ENCODE data around the gene GPR21. TPM values are rescaled to one million over a fixed set of nuclear protein-coding genes. Genes with fewer than 3 reads are reported as not detected.

GPR21 gene
- total RNA-seq = 3.9 to 5.5 TPM (median 4.8 TPM) in 3 replicates
- long read RNA-seq = 0 reads

- H3K9me3 Mint-ChIP-seq (ENCODE audit: low read depth) = no peaks in the 10 kb centered on the region
- peaks cover 9% of the 10 kb centered on the region for H3K36me3 Mint-ChIP-seq (ENCODE audit: low read depth)
- peaks cover 75% of the 10 kb centered on the region for H3K4me1 Mint-ChIP-seq (ENCODE audit: low read depth)
- TF ChIP-seq CTCF (IDR thresholded peaks at IDR 0.05) = no peak
- H3K27me3 Mint-ChIP-seq (ENCODE audit: low read depth) = no peaks in the 10 kb centered on the region
- peak within 1 kb of the TSS; percentile 86 for H3K27ac Mint-ChIP-seq (ENCODE audit: unreplicated experiment)
- no peak for DNase-seq (ENCODE audit: low spot score)
- peak within 1 kb of the TSS; percentile 78 for H3K4me3 Mint-ChIP-seq (ENCODE audit: unreplicated experiment)
Measured at GRCh38 chr9:123033352-123033751, at the start of gene GPR21. GPR21 (plus strand) TSS chr9:123033667; CDS start chr9:123034567, 900 bp downstream.

GRCh38 chr9:122986010-122986409, 47.5 kb upstream of the GPR21 start:
- Mint-ChIP-seq H3K27ac (ENCODE audit: unreplicated experiment) (peak overlapping the region; percentile 2), H3K36me3 (ENCODE audit: low read depth) (peaks cover 12% of the 10 kb centered on the region), H3K27me3 (ENCODE audit: low read depth) (no peaks in the 10 kb centered on the region), H3K4me1 (ENCODE audit: low read depth) (peaks cover 6% of the 10 kb centered on the region), H3K9me3 (ENCODE audit: low read depth) (no peaks in the 10 kb centered on the region), H3K4me3 (ENCODE audit: unreplicated experiment) (no peak overlapping the region)
- TF ChIP-seq CTCF (IDR thresholded peaks at IDR 0.05) = no peak
- DNase-seq (ENCODE audit: low spot score) = no peak

GRCh38 chr9:122988141-122988540, 45.3 kb upstream of the GPR21 start:
- no peaks in the 10 kb centered on the region for H3K9me3 Mint-ChIP-seq (ENCODE audit: low read depth)

GRCh38 chr9:122988920-122989621, 44.4 kb upstream of the GPR21 start:
- peak; percentile 38 for TF ChIP-seq CTCF (IDR thresholded peaks at IDR 0.05)
- peaks cover 11% of the 10 kb centered on the region for H3K4me1 Mint-ChIP-seq (ENCODE audit: low read depth)
- H3K36me3 Mint-ChIP-seq (ENCODE audit: low read depth) = peaks cover 12% of the 10 kb centered on the region
- peak overlapping the region; percentile 0 for H3K27ac Mint-ChIP-seq (ENCODE audit: unreplicated experiment)
- DNase-seq (ENCODE audit: low spot score) = no peak
- H3K27me3 Mint-ChIP-seq (ENCODE audit: low read depth) = no peaks in the 10 kb centered on the region
- no peak overlapping the region for H3K4me3 Mint-ChIP-seq (ENCODE audit: unreplicated experiment)
- H3K9me3 Mint-ChIP-seq (ENCODE audit: low read depth) = no peaks in the 10 kb centered on the region

More at GRCh38 chr9:122988141-122988540, 45.3 kb upstream of the GPR21 start:
- DNase-seq (ENCODE audit: low spot score) = no peak
- no peak overlapping the region for H3K27ac Mint-ChIP-seq (ENCODE audit: unreplicated experiment)
- H3K4me1 Mint-ChIP-seq (ENCODE audit: low read depth) = peaks cover 10% of the 10 kb centered on the region
- no peaks in the 10 kb centered on the region for H3K27me3 Mint-ChIP-seq (ENCODE audit: low read depth)
- no peak overlapping the region for H3K4me3 Mint-ChIP-seq (ENCODE audit: unreplicated experiment)
- no peak for TF ChIP-seq CTCF (IDR thresholded peaks at IDR 0.05)
- peaks cover 12% of the 10 kb centered on the region for H3K36me3 Mint-ChIP-seq (ENCODE audit: low read depth)

- no peaks in the 10 kb centered on the region for H3K27me3 Mint-ChIP-seq (ENCODE audit: low read depth)
- no peak overlapping the region for H3K4me3 Mint-ChIP-seq (ENCODE audit: unreplicated experiment)
- H3K9me3 Mint-ChIP-seq (ENCODE audit: low read depth) = no peaks in the 10 kb centered on the region
- no peak for DNase-seq (ENCODE audit: low spot score)
- peaks cover 16% of the 10 kb centered on the region for H3K4me1 Mint-ChIP-seq (ENCODE audit: low read depth)
- H3K27ac Mint-ChIP-seq (ENCODE audit: unreplicated experiment) = peak overlapping the region; percentile 92
- H3K36me3 Mint-ChIP-seq (ENCODE audit: low read depth) = peaks cover 6% of the 10 kb centered on the region
- TF ChIP-seq CTCF (IDR thresholded peaks at IDR 0.05) = peak; percentile 96
Measured at GRCh38 chr9:122991370-122991830, 42.1 kb upstream of the GPR21 start.

All from chondrocyte (in vitro differentiated cells).